ENCODE measurements around the gene SENP6. TPM values are rescaled to one million over a fixed set of nuclear protein-coding genes. Genes with fewer than 3 reads are reported as not detected.
"Not testable (repeated sequence)": the region's sequence is repeated elsewhere in the genome, so short reads cannot be mapped to it uniquely, and the experiment has no call there.

The SENP6 gene
- polyA plus RNA-seq, 3 donors = 22.3 to 43.9 (median 31.9) TPM

- H3K4me2 ChIP-seq (replicated peaks; ENCODE audit: extremely low read depth, low read length, poor library complexity, severe bottlenecking) = no peak overlapping the region
- DNase-seq = no peak
- H4K20me1 ChIP-seq (ENCODE audit: insufficient read depth, low read length) = no peaks in the 10 kb centered on the region
- intact Hi-C loops (cut with micrococcal nuclease) = no loop called here
- no peak overlapping the region for H3K4me3 ChIP-seq (replicated peaks in 1 of 3; ENCODE audit: low read depth in 2 of 3, low read length in 3 of 3)
- H2AFZ ChIP-seq (ENCODE audit: insufficient read depth, low read depth, low read length, poor library complexity, severe bottlenecking) = no peak overlapping the region
- H3K27ac ChIP-seq (ENCODE audit: low read depth in 1 of 2, low read length in 2 of 2) = no peak overlapping the region
- H3K4me1 Mint-ChIP-seq = peaks cover 3% of the 10 kb centered on the region
- no peaks in the 10 kb centered on the region for H3K79me2 ChIP-seq (ENCODE audit: insufficient read depth, low read length)
- no peaks in the 10 kb centered on the region for H3K9me3 Mint-ChIP-seq
- H3K9ac ChIP-seq (ENCODE audit: insufficient read depth, low read length, poor library complexity, severe bottlenecking) = no peak overlapping the region
- no peaks in the 10 kb centered on the region for H3K9me3 ChIP-seq (replicated peaks in 1 of 2; ENCODE audit: control insufficient read depth in 1 of 2, insufficient read depth in 1 of 2, low read length in 2 of 2)
- peaks cover 49 to 56% of the 10 kb centered on the region in 2 donors for H3K36me3 ChIP-seq (replicated peaks in 1 of 2; ENCODE audit: control insufficient read depth in 1 of 2, insufficient read depth in 2 of 2, low read length in 2 of 2)
- H3K4me1 ChIP-seq (ENCODE audit: control insufficient read depth in 1 of 2, insufficient read depth in 2 of 2, low read length in 2 of 2) = no peaks in the 10 kb centered on the region
- no peaks in the 10 kb centered on the region for H3K27me3 Mint-ChIP-seq (ENCODE audit: low read depth in 3 of 3)
- no peak overlapping the region for H3K4me3 Mint-ChIP-seq
- H3K27me3 ChIP-seq (ENCODE audit: control insufficient read depth in 2 of 2, insufficient read depth in 2 of 2, low read length in 2 of 2) = no peaks in the 10 kb centered on the region
- H3K27ac Mint-ChIP-seq = no peak overlapping the region
- TF ChIP-seq CTCF (IDR thresholded peaks at IDR 0.05) = no peak
- peaks cover 36 to 66% of the 10 kb centered on the region in 2 donors for H3K36me3 Mint-ChIP-seq
Observed at GRCh38 chr6:75694406-75694805, 92.7 kb downstream of the SENP6 start.

GRCh38 chr6:75708334-75708733 lies 106.7 kb downstream of the SENP6 start:
- H3K27ac Mint-ChIP-seq; H3K9me3 ChIP-seq (replicated peaks in 1 of 2; ENCODE audit: control insufficient read depth in 1 of 2, insufficient read depth in 1 of 2, low read length in 2 of 2); H3K4me2 ChIP-seq (replicated peaks; ENCODE audit: extremely low read depth, low read length, poor library complexity, severe bottlenecking); DNase-seq; H3K27ac ChIP-seq (ENCODE audit: low read depth in 1 of 2, low read length in 2 of 2); H3K4me1 Mint-ChIP-seq; H3K9me3 Mint-ChIP-seq; H2AFZ ChIP-seq (ENCODE audit: insufficient read depth, low read depth, low read length, poor library complexity, severe bottlenecking); H3K27me3 ChIP-seq (ENCODE audit: control insufficient read depth in 2 of 2, insufficient read depth in 2 of 2, low read length in 2 of 2); H3K79me2 ChIP-seq (ENCODE audit: insufficient read depth, low read length); H3K9ac ChIP-seq (ENCODE audit: insufficient read depth, low read length, poor library complexity, severe bottlenecking); H3K4me3 Mint-ChIP-seq; H4K20me1 ChIP-seq (ENCODE audit: insufficient read depth, low read length); H3K4me1 ChIP-seq (ENCODE audit: control insufficient read depth in 1 of 2, insufficient read depth in 2 of 2, low read length in 2 of 2); H3K4me3 ChIP-seq (replicated peaks in 1 of 3; ENCODE audit: low read depth in 2 of 3, low read length in 3 of 3); H3K27me3 Mint-ChIP-seq (ENCODE audit: low read depth in 3 of 3); intact Hi-C loops (cut with micrococcal nuclease): not testable (repeated sequence)
- peaks cover 47 to 73% of the 10 kb centered on the region in 2 donors for H3K36me3 Mint-ChIP-seq
- 100% methylated on average over 2 of the region's 4 CpGs for WGBS (ENCODE audit: insufficient coverage)
- H3K36me3 ChIP-seq (replicated peaks in 1 of 2; ENCODE audit: control insufficient read depth in 1 of 2, insufficient read depth in 2 of 2, low read length in 2 of 2) = peaks cover 44 to 74% of the 10 kb centered on the region in 2 donors

All from CD14-positive monocyte (primary cell).